ENCODE results near the gene NBPF1.

DNA sequence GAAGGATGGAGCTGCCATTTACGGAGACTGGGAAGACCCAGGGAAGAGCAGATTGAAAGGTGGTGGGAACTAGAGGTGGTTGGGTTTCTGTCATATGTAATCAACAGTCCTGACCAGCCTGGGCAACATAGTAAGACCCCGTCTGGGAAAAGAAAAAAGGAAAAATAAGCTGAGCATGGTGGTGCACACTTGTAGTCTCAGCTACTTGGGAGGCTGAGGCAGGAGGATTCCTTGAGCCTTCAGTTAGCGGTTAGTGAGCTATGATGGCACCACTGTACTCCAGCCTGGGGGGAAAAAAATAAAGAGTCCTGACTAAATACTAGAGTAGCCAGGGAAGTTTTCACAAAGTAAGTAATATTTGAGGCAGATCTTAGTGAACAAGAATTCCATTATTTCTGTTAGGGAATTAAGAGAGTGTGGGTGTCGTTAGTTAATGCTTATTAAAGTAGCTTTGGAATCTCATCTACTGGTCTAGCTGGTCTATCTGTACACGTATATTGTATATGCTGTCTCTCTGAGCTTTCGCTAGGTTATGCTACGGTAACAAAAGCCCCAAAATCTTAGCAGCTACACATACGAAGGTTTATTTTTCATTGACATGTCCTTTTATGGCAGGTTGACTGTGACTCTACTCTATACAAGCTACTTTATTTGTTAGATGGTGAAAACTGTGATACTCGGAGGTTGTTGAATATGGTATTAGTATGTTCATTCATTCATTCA lies 4.4 kb downstream of the NBPF1 start:
- TF ChIP-seq, protein P1, sequence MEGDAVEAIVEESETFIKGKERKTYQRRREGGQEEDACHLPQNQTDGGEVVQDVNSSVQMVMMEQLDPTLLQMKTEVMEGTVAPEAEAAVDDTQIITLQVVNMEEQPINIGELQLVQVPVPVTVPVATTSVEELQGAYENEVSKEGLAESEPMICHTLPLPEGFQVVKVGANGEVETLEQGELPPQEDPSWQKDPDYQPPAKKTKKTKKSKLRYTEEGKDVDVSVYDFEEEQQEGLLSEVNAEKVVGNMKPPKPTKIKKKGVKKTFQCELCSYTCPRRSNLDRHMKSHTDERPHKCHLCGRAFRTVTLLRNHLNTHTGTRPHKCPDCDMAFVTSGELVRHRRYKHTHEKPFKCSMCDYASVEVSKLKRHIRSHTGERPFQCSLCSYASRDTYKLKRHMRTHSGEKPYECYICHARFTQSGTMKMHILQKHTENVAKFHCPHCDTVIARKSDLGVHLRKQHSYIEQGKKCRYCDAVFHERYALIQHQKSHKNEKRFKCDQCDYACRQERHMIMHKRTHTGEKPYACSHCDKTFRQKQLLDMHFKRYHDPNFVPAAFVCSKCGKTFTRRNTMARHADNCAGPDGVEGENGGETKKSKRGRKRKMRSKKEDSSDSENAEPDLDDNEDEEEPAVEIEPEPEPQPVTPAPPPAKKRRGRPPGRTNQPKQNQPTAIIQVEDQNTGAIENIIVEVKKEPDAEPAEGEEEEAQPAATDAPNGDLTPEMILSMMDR (IDR thresholded peaks at IDR 0.05; ENCODE audit: extremely low read depth in 1 of 2, insufficient read depth in 1 of 2, low read depth in 1 of 2, low read length in 2 of 2) = no peak
- TF ChIP-seq POLR2AphosphoS5 (IDR thresholded peaks at IDR 0.05; ENCODE audit: insufficient read depth, low read depth, low read length) = no peak
- no peak for TF ChIP-seq EZH2 (IDR thresholded peaks at IDR 0.05; ENCODE audit: borderline replicate concordance, low read depth, low read length, severe bottlenecking)
